Peyer's patch (tissue), 4 donors: ENCODE results near the gene MIPEP. TPM values are rescaled to one million over a fixed set of nuclear protein-coding genes. Genes with fewer than 3 reads are reported as not detected.

Source experiments
- DNase-seq, 3 donors: peaks; one replicate each; pipeline ENCODE4 v3.0.0-alpha.2; 2017 to 2019
- H3K27ac ChIP-seq, 4 donors: fragments of 200-600 bp; sonication (generic); one replicate each; pipeline ENCODE4 v1.5.1; 2016 to 2019
- H3K27me3 ChIP-seq, 2 donors: fragments of 200-600 bp; sonication (generic); one replicate each; pipeline ENCODE4 v1.5.1; 2019
- H3K36me3 ChIP-seq, 3 donors: fragments of 200-600 bp; sonication (generic); one replicate each; pipeline ENCODE4 v1.5.1; 2016 to 2019
- H3K4me1 ChIP-seq, 4 donors: fragments of 200-600 bp; sonication (generic); one replicate each; pipeline ENCODE4 v1.5.1; 2016 to 2019
- H3K4me3 ChIP-seq, 4 donors: fragments of 200-600 bp; sonication (generic); 1 replicate in 3 of 4; 2 replicates in 1 of 4; pipeline ENCODE4 v1.5.1; 2016 to 2019; ENCODE audit warnings: mild to moderate bottlenecking in 1 of 4
- H3K9me3 ChIP-seq, 4 donors: fragments of 200-600 bp; sonication (generic); one replicate each; pipeline ENCODE4 v1.5.1; 2016 to 2019; ENCODE audit warnings: mild to moderate bottlenecking in 1 of 4
- POLR2A ChIP-seq, 2 donors: fragments of 450-650 bp; IDR thresholded peaks; one replicate each; pipeline ENCODE4 v1.5.1; 2017; ENCODE audit warnings: antibody characterized with exemption in 2 of 2, mild to moderate bottlenecking in 2 of 2, moderate library complexity in 2 of 2
- total RNA-seq, 4 donors: library from RNA; depleted of rRNA; stranded (reverse); fragments of >200 nt; gene quantifications; one replicate each; pipeline ENCODE4 v1.1.0, GENCODE V29; 2016
- TF ChIP-seq, protein P1 (sequence below), 6 experiments: fragments of 450-650 bp in 4 of 6; fragments of 200-600 bp in 2 of 6; sonication (generic) in 1 of 6; IDR thresholded peaks; one replicate each; pipeline ENCODE4 v1.5.1; 2017 to 2019; ENCODE audit warnings: antibody characterized with exemption in 6 of 6, mild to moderate bottlenecking in 3 of 6, moderate library complexity in 1 of 6

MIPEP gene
- total RNA-seq, 4 donors from 2014 or later, result 10.7 to 17.0 (median 12.5) TPM

DNA sequence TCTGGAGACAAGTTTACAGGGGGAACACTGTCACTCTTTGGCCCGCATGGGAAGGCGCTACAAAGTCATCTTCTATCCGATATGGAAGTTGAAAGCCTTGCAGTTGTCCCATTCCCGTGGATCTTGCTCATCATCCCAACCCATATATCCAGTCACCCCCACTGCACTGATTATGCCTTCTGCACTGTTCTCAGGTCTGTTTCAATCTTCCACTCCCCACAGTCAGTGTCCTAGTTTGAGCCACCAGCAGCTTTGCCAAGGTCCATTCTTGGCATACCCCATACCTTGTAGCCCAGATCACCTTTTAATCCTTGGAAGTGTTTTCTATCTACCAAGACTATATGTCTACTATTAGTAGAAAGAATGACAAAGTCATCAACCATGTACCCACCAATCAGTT lies 88.1 kb downstream of the MIPEP start:
- H3K36me3 ChIP-seq, result no peaks in the 10 kb centered on the region
- H3K4me1 ChIP-seq, result no peaks in the 10 kb centered on the region
- no peak overlapping the region for H3K4me3 ChIP-seq
- no peak for DNase-seq
- TF ChIP-seq, protein P1, sequence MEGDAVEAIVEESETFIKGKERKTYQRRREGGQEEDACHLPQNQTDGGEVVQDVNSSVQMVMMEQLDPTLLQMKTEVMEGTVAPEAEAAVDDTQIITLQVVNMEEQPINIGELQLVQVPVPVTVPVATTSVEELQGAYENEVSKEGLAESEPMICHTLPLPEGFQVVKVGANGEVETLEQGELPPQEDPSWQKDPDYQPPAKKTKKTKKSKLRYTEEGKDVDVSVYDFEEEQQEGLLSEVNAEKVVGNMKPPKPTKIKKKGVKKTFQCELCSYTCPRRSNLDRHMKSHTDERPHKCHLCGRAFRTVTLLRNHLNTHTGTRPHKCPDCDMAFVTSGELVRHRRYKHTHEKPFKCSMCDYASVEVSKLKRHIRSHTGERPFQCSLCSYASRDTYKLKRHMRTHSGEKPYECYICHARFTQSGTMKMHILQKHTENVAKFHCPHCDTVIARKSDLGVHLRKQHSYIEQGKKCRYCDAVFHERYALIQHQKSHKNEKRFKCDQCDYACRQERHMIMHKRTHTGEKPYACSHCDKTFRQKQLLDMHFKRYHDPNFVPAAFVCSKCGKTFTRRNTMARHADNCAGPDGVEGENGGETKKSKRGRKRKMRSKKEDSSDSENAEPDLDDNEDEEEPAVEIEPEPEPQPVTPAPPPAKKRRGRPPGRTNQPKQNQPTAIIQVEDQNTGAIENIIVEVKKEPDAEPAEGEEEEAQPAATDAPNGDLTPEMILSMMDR (IDR thresholded peaks at IDR 0.05), result no peak
- H3K9me3 ChIP-seq, result no peaks in the 10 kb centered on the region
- no peaks in the 10 kb centered on the region for H3K27me3 ChIP-seq
- H3K27ac ChIP-seq, result no peak overlapping the region

DNA sequence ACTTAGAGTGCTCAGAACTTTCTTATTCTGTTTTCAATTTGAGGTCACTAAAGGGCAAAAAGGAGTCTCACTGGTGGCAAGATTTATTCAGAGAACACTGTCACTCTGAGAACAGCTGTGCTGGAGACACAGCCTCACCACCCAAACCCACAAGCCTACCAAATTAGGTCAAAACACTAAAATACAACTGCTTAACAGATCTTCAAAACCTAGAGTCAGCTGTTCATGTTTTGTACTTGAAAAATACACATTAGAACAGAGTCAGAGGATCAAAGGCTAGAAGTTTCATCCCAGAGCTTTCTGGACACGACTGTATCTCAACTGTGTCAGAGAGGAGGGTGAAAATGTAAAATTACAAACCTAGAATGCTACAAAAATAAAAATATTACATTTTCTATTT lies 89.3 kb downstream of the MIPEP start:
- Histone ChIP-seq H3K4me3 (no peak overlapping the region), H3K36me3 (no peaks in the 10 kb centered on the region), H3K9me3 (no peaks in the 10 kb centered on the region), H3K27ac (no peak overlapping the region), H3K27me3 (no peaks in the 10 kb centered on the region), H3K4me1 (no peaks in the 10 kb centered on the region)
- DNase-seq, result no peak
- no peak for TF ChIP-seq POLR2A (IDR thresholded peaks at IDR 0.05)
- TF ChIP-seq, protein P1 (IDR thresholded peaks at IDR 0.05), result no peak

DNA sequence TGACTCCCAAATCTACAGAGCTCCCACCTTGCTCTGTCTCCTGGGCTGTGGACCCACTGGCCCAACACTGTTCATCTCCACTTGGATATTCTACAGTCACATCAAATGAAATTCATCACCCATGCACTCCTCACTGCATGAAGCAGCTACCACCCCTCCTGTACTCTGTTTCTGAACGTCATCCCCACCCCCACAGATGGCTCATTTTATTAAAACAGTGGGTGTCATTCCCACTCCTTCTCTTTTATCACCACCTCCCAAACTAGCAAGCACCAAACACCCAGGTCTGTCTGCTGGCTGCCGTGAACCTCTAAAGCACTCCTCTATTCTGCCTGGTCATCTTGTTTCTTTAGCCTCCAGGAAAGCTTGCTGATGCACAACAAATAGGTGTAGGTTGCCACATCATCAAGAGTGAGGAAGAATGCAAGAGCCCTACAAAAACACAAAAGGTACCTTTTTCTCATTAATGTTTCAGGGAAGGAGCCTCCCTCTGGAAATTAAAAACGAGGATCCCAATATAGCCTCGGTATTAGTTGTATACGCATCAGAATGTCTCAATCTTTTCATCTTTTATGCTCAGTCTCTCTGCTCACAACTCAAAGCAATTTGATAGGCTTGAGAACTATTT lies 91.8 kb downstream of the MIPEP start:
- H3K27me3 ChIP-seq, result no peaks in the 10 kb centered on the region
- no peak for DNase-seq
- H3K27ac ChIP-seq, result no peak overlapping the region
- H3K36me3 ChIP-seq, result no peaks in the 10 kb centered on the region
- H3K4me1 ChIP-seq, result no peaks in the 10 kb centered on the region
- H3K9me3 ChIP-seq, result no peaks in the 10 kb centered on the region
- TF ChIP-seq, protein P1 (IDR thresholded peaks at IDR 0.05), result no peak
- no peak for TF ChIP-seq POLR2A (IDR thresholded peaks at IDR 0.05)
- H3K4me3 ChIP-seq, result no peak overlapping the region

DNA sequence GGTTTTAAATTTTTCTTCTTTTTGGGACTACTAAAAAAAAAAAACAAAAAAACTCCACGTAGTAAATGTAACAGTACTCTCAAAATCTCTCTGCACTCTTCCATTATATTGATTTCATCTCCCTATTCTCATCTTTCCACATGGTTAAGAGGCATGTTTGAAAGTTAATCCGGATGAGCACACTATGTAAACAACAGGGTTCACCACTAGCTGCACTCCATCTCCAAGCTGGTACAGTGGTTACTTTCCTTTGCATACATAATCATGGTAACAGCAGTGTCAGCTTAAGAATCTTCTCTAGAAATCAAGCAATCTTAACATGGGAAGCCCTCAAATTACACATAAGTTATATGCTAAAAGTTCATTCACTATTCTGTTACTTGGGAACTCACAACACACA lies 92.6 kb downstream of the MIPEP start:
- no peak overlapping the region for H3K27ac ChIP-seq
- no peak overlapping the region for H3K4me3 ChIP-seq
- no peaks in the 10 kb centered on the region for H3K36me3 ChIP-seq
- DNase-seq, result no peak
- no peaks in the 10 kb centered on the region for H3K4me1 ChIP-seq
- H3K27me3 ChIP-seq, result no peaks in the 10 kb centered on the region
- no peaks in the 10 kb centered on the region for H3K9me3 ChIP-seq
- no peak for TF ChIP-seq POLR2A (IDR thresholded peaks at IDR 0.05)
- TF ChIP-seq, protein P1 (IDR thresholded peaks at IDR 0.05), result no peak

DNA sequence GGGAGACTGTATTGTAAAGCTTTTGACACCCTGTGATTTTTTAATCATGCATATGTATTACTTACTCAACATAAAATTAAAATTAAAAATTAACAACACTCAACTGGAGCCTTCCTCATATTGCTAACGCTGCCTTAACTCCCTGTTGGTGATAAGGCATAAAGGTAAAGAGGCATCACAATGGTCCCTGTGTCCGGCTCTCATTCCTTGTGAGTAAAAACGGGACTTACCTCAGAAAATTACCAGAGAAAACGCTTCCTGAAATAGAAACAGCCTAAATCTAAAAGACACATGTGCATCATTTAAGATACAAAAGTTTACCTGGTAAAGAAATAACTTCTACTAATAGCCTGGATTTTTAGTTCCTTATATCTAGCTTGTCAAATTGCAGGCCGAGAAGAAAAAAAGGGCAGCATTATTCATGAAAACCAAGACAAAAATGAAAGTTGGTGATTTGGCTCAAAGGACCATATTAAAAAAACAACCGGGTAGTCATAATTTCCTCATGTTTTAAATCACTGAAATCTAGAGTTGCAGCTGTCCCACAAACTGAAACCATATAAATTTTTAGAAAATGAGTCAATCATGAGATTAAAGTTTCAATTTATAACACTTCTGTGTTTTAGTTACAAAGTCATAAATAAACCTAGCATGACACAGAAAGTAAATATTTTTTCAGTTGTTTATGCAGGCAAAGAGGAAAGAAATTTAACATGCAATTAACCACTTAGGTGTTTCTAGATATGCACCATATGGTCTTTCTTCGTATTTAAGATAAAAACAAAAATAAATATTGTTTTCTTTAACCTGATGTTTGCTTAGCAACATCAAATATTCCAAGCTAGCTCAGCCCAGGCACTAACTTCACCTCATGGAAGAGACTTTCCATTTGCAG lies 94.7 kb downstream of the MIPEP start:
- Histone ChIP-seq H3K36me3 (no peaks in the 10 kb centered on the region), H3K4me3 (no peak overlapping the region), H3K27me3 (no peaks in the 10 kb centered on the region), H3K9me3 (no peaks in the 10 kb centered on the region), H3K27ac (no peak overlapping the region), H3K4me1 (no peaks in the 10 kb centered on the region)
- no peak for TF ChIP-seq POLR2A (IDR thresholded peaks at IDR 0.05)
- TF ChIP-seq, protein P1 (IDR thresholded peaks at IDR 0.05), result no peak
- DNase-seq, result no peak
